GM18499 (cell line): ENCODE measurements around the gene CLIP2.

Source experiments
- ATAC-seq: cut with Tn5 transposase; IDR thresholded peaks from one replicate; pipeline ENCODE4 v1.9.1; 2021; ENCODE audit warnings: moderate number of reproducible peaks; ENCODE audit not compliant: insufficient read depth, unreplicated experiment

Gene CLIP2

DNA sequence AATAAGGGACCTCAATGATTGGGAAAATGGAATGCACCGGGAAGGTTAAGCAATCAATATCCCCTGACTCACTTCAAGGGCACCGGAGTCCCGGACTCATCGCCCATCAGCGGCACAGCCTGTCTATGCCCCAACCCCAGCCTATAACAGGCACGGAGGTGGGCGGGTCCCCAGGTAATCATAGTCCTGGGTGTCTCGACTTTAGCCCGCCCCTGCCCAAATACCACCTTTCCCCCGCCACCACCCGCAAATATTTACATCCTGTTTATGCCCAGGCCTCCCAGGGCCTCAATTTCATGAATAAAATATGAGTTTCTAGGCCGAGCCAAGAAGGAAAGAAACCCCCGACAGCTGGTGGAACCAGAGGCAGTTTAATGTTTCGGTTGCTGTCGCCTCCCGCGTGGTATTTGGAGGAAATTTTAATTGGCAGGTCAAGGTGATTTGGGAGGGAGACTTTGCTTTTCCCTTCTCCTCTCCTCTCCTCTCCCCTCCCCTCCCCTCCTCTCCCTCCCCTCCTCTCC lies 19.4 kb upstream of the CLIP2 start:
- no peak for ATAC-seq

DNA sequence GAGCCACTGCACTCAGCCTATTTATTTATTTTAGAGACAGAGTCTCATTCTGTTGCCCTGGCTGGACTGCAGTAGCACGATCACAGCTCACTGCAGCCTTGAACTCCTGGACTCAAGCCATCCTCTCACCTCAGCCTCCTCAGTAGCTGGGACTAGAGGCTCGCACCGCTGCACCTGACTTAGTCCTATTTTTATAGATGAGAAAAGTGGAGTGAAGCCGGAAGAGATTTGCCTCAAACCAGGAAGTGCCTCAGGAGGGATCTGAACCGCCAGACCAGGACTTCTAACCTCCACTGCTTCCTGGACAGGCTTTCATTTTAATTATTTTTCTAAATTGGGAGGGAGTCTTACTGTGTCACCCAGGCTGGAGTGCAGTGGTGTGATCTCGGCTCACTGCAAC lies 17.5 kb upstream of the CLIP2 start:
- no peak for ATAC-seq

DNA sequence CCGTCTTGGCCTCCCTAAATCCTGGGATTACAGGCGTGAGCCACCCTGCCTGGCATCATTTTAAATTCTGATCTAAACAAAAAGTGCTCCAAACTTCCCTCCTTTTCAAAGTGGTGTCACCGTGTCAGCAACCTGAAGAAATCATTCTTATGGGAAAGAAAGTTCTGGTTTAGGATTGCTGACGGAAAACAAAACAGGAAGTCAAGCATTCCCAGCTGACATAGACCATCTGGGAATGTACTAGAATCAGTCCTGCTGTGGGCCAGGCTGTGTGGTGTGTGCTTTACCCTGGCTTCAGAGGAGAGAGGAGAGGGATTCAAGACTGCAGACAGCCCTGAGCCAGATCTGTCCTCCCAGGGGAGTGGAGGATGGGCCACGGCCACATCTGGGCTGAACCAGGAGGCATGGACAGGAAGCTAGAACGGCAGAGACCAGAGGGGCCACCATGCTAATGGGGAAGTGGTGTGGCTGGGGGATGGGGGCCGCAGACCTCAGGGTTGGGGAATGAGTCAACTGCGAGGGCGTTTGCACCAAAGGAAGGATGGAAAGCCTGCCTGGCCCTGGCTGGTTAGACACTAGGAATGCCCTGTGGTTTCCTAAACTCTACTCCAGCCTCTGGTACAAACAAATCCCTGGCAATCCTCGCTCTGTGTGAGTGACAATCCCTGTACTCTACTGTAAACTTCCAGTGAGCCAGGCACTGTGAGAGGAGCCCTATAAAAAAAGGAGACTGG lies 16.7 kb upstream of the CLIP2 start:
- ATAC-seq = peak; percentile 39

DNA sequence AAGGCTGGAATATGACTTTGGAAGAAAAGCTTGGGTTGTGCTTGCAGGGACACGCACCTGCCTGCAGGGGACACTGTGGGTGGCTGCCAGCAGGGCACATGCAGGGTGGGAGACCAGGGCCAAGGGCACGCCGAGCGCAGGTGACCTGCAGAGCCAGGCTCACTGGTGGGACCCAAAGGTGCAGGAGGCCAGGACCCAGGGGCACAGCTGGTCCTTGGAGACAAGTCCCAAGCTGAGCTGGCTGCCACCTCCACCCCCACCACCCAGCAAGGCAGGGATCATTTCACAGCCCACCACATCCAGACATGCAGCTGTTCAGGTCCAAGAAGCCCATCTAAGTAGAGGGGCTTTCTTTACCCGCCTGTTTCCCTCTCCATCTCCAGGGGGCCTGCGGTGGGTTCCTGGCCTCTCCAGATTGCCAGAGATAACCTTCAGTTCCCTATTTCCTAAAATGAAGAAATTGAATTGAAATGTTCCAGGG lies 13.8 kb upstream of the CLIP2 start:
- ATAC-seq = no peak

DNA sequence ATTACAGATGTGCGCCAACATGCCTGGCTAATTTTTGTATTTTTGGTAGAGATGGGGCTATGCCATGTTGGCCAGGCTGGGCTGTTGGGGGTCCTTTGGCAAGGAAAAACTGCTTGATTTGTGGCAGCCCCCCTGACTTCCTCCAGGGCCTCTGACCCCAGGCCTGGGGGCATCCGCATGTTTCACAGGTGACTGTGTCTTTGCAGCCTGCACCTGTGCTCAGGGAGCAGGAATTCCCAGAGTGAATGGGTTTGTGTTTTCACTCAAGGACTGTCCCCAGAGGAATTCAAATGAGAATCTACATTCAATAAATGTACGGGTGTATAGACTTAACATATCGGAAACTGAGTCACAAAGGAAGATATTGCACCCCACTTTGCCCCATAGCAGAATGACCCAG lies 11.6 kb upstream of the CLIP2 start:
- ATAC-seq = no peak

DNA sequence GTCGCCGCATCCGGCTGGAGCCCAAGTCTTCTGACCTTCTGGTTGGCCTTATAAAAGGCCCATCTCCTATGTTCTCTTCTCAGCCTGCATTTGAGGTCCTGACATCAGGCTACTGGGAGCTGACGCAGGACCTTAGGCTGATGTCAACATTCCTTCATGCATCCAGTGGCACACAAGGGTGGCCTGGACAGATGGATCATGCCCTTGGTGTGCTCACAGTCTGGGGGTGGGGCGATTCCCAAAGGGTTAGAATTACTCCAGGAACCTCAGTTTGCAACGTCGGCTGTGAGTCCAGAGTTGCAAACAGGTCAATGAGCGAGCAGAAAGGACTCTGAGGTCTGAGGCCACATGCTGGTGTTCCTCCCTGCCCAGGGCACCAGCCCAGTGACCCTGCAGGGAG lies 8.2 kb upstream of the CLIP2 start:
- no peak for ATAC-seq

DNA sequence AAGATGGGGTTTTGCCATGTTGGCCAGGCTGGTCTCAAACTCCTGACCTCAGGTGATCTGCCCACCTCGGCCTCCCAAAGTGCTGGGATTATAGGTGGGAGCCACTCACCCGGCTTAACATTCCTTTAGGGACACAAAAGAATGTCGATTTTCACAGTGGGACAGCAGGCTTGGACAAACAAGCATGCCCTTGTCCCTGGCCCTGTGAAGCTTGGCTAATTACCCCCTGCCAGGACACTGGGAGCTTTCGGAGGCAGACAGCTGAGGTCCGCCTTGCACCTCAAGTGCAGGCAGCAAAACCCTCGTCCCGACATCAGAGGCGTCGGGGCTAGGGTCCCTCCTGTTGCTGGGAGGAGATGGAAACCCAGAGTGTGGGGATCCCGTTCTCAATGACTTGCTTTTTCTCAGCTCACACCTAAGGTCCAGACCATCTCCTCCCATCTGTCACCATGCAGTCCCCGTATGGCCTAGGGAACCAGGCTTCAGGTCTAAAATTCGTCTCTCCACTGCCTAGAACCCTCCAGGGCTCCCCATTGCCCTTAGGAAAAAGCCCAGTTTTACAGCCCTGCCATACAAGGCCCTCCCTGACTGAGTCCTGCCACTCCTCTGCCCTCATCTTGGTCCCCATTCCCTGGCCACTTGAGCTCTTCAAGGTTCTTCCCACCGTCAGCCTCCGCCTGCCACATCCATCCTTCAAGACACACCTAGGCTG lies 6.3 kb upstream of the CLIP2 start:
- no peak for ATAC-seq

DNA sequence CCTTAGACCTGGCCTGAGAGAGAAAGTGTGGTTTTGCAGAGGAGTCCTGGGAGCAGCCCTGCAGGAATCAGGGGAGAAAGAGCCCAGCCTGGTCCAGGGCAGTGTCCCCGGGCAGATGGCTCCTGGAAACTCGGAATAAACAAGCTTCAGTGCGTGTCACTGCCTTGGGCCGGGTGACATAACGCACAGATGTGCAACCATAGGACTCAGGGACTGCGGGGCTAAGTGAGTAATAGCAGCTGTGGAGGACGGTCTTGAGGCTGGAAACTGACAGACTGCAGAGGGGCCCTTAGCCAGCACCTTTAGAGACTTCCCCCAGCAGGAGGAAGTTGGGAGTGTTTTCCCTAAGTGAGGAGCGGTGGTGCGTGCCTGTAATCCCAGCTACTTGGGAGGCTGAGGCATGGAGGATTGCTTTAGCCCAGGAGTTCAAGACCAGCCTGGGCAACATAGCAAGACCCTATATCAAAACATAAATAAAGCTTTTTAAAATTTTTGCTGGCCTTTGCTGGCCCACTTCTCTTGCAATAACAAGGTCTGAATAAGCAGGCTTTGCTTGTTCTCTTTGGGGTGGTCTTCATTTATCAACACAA lies 5.3 kb upstream of the CLIP2 start:
- ATAC-seq = no peak

DNA sequence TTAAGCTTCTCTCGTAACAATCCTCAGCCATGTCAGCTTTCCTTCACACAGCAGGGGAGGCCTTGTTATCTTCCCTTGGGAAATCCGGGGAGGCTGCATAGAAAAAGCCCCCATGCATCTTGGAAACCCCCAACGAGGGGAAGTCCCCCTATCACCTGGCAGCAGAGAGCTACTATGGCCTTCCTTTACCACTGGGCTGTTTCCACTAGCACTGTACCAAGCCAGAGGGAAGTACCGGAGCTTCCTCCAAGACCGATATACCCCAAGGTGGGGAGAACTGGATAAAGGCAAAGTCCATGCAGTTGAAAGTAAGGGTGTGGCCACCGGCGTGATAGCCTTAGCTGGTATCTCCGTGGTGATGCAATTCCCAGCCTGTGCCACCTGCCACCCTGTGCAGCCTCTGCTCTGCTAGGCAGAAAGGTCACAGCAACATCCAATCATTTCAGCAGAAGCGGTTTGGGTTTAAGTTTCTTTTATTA lies 4.4 kb upstream of the CLIP2 start:
- no peak for ATAC-seq

DNA sequence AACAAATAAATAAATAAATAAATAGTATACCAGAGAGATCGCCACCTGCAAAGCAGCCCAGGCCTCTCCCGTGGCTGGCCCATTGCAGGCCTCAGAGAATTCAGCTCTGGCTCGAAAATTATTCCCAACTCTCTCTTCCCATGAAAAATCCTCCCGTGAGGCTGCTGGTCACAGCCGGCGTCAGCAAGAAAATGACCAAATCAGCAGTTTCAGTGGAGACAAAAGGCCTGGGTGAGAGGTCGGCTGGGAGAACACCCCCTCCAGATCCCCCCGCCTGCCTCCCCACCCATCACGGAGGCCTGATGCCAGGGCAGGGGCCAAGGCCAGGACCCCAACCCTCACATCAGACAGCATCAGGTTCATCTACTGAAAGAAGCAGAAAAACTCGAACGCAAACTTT lies 3.1 kb upstream of the CLIP2 start:
- ATAC-seq = no peak

DNA sequence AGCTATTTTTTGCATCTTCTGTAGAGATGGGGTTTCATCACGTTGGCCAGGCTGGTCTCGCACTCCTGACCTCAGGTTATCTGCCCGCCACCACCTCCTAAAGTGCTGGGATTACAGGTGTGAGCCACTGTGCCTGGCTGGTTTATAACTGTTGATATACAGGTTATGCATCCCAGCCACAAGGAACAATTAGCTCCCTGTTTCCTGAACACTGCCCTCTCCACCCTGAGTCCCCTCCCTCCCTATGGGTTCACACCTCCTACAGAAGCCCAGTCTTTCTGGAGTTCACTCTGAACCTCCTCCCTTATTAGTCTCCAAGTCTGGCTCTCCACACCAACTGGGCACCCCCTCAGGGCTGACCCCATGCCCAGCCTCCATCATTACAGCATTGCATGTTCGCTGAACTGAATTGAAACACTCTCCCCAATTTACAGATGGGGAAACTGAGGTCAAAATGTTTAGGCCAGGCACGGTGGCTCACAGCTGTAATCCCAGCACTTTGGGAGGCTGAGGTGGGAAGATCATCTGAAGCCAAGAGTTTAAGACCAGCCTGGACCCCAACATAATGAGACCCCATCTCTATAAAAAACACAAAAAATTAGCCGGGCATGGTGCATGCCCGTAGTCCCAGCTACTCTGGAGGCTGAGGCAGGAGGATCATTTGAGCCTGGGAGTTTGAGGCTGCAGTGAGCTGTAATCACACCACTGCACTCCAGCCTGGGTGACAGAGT lies 1.7 kb upstream of the CLIP2 start:
- ATAC-seq = no peak

DNA sequence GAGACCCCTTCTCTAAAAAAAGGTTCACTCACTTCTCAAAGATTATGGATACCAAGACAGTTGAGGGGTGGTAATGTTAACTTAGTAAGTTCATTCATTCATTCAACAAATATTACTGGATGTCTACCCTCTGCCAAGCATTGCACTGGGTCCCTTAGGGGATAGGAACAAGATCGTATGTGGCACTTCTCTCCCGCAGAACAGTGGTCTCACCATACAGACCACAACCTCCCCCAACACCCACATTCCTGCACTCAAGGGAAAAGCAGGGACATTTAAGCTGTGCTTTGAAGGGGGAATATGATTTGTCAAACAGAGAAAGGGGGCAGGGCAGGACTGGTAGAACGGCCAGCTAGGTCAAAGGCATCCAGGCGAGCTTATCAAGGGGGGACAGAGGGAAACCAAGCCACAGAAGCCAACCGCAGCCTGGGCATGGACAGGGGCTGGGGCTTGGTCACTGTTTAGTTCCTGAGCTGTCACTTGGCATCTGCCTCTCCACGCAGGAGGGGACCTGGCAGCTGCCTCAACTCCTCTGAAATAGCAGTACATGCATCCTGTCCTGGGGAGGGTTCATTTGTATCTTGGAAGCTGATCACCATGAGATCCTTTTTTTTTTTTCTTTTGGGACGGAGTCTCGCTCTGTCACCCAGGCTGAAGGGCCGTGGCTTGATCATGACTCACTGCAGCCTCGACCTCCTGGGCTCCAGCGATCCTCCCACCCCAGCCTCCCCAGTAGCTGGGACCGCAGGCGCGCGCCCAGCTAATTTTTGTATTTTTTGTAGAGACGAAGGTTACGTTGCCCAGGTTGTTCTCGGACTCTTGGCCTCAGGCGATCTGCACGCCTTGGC lies 949 bp upstream of the CLIP2 start:
- no peak for ATAC-seq

DNA sequence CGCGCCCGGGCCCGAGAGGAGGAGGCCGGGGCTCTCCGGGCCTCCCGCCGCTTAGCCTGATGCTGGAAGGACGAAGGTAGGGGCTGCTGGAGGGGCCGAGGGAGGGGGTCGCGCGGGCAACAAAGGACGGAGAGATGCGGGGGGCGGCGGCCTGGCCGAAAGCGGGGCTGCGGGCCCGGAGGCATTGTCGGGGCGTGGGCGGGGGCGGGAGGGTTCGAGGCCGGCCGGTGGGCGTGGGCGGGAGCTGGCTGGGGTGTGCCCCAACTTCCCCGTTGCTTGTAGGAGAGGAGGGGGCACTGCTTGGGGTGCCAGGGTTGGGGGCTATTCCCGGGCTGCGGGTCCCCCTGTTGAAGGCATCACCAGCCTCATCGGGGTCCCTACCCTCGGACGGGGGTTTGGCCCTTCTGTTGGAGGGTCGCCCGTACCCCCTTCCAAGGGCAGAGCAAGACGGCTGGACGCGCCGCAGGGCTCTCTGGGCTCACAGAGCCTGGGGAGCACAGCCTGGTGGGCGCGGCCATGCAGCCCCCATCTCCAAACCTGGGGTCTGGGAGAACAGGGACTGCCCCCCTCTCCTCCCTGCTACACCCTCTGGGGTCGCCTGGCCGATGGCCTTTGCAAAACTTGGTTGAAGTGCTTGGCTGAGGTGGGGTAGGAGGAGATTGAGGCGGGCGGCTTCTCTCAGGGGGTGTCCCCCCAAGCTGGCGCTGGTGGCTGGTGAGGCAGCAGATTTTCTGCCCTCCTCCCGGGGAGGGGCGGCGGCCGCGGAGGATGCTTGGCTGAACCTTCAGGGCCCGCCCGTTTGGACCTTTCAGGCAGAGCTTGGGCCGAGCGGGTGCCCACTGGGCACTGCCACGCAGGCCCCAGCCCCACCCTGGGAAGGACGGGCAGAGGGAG lies 699 bp downstream of the CLIP2 start:
- no peak for ATAC-seq

DNA sequence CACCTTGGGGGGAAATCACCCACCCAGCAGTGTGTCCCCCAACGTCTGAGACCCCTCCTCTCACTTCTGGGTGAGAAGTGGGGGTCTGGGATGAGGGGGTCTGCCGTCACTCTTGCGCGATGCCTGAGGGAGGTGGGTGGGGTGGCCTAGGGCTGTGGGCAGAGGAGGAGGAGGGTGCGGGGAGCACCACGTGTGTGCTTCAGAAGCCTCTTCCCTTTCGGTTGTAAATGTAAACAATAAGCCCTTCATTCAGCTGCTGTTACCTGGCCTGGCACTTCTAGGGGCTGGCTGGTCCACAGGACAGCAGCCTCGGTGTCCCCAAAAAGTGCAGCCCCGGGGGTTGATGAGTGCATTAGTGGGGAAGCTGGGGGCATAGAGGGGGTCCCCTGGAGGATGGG lies 1.3 kb downstream of the CLIP2 start:
- no peak for ATAC-seq

DNA sequence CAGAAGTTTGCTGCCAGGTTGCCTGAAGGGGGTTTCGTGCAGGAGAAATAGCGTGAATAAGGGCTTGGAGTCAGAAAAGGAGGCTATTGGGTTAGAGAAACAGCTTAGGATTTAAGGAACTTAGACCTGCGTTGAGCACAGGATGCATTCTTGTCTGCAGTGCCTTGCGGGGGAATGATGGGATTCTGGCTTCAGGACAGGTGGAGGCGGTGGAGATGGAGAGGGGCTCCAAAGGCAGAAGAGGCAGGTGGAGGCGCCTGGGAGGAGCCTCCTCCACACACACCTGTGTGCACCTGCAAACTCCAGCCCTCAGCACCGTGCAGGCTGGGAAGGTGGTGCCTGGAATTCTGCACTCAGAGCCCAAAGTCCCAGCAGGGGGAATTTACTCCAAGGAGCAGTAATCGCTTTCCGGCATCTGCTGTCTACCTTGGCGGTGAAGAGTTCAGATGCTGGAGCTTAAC lies 1.8 kb downstream of the CLIP2 start:
- no peak for ATAC-seq

DNA sequence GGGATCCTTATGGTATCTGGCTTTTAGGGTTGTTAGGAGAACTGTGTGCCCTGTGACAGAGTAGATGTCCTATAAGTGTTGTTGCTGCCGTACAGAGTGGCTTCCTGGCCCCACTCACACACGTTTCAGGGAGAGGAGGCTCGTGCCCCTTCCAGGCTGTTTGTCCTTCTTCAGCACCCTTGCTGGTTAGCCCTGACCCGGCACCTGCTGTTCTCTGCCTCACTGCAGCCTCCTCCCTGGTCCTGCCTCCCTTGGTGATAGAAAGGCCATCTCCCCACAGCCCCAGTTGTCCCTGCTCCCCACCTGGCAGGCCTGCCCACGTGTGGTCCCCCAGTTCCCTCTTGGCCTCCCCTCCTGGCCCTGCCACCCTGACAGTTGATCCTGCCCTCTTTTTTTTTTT lies 2.3 kb downstream of the CLIP2 start:
- no peak for ATAC-seq

DNA sequence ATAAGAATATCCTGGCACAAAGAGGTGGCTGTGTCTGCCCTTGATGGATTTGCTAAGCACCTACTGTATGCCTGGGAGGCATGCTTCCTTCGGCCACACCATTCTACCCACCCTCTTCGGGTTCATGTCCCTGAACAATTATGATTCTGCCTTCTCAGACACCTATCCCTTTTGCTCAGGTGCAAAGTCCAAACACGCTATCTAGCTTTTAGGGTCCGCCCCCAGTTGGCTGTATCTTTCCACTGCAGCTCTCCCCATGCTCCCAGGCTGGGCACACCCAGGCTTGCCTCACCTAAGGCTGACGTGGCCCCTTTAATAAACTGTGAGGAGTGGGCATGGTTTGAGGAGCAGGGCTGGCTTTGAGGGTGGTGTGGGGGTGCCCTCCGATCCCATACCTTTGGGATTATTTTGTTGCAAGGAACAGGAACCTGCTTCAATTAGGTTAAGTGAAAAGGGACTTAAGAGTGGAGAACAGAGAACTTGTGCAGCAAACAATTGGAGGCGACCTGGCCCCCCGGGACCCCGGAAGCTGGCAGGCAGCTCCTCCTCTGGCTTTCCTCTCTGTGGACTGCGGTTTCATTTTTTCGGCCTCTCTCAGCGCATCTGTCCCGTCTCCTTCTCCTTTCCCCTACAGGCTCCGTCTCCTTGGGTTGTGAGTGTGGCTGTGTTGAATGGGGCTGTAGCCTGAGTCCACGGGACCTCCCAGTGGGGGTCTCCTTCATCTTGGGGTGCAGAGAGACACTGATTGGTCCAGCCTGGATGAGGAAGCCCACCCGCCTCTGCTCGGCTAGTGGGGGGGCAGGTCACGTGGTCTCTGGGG lies 3.8 kb downstream of the CLIP2 start:
- no peak for ATAC-seq

DNA sequence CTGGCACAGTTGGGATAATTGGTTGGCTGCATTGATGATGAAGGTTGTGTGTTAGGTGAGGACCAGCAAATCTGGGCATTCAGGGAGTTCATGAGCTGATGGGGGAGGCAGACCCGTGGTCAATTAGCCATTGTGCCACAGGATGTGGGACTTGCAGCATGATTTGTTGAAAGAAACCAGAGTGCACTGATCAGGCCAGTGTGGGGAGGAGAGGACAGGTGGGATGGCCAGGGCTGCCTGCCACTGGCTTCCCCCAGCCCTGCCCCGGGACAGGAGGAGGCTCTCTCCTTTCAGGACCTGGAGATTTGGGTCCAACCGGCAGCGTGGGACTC lies 4.3 kb downstream of the CLIP2 start:
- no peak for ATAC-seq
